ENCODE results near the gene C19orf33. TPM values are rescaled to one million over a fixed set of nuclear protein-coding genes. Genes with fewer than 3 reads are reported as not detected.
A peak's percentile ranks its signal among the peaks of the same experiment; 100 is the strongest.

C19orf33 gene
- total and polyA plus RNA-seq, 11 donors, result 3.5 to 73.1 (median 12.2) TPM; not detected in 1

DNA sequence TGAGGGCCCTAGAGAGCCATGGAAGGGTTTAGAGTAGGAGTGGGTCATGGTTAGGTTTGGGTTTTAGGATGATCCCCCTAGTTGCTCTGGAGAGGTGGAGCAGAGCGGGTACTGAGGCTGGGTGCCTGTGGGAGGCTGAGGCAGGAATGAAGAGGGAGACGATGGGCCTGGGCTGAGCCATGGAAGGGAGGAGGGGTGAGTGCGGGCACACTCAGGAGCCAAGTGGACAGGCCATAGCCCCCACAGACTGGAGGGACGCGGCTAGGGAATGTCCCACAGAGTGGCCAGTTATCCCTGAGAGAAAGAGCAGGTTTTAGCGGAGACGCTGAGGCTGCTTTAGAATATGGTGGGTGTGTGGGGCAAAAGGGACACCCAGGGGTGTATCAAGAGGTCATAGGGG, 25.6 kb downstream of the C19orf33 start:
- no peak for ATAC-seq
- Histone ChIP-seq H3K9me3 (no peaks in the 10 kb centered on the region), H3K4me1 (no peaks in the 10 kb centered on the region), H3K4me3 (no peak overlapping the region), H3K27ac (no peak overlapping the region), H3K36me3 (peaks cover 0 to 41% (median 28%) of the 10 kb centered on the region in 9 donors), H3K27me3 (no peaks in the 10 kb centered on the region)
- WGBS, 4 donors, result 93 to 97% (median 95%) methylated on average over 7 of the region's 7 CpGs
- no peak for DNase-seq
- intact Hi-C loops (cut with DNase I), result loop anchor here in 6 of 10 donors (2.0 to 10.0 kb wide), 5 partner anchors 87 to 427 kb away; partner anchors contain the start of genes SIPA1L3 (in 4 of the 6) and WDR87 (in 4 of the 6)
- no peak for TF ChIP-seq POLR2A (IDR thresholded peaks at IDR 0.05)
- TF ChIP-seq, protein P1, sequence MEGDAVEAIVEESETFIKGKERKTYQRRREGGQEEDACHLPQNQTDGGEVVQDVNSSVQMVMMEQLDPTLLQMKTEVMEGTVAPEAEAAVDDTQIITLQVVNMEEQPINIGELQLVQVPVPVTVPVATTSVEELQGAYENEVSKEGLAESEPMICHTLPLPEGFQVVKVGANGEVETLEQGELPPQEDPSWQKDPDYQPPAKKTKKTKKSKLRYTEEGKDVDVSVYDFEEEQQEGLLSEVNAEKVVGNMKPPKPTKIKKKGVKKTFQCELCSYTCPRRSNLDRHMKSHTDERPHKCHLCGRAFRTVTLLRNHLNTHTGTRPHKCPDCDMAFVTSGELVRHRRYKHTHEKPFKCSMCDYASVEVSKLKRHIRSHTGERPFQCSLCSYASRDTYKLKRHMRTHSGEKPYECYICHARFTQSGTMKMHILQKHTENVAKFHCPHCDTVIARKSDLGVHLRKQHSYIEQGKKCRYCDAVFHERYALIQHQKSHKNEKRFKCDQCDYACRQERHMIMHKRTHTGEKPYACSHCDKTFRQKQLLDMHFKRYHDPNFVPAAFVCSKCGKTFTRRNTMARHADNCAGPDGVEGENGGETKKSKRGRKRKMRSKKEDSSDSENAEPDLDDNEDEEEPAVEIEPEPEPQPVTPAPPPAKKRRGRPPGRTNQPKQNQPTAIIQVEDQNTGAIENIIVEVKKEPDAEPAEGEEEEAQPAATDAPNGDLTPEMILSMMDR (IDR thresholded peaks at IDR 0.05), result no peak

DNA sequence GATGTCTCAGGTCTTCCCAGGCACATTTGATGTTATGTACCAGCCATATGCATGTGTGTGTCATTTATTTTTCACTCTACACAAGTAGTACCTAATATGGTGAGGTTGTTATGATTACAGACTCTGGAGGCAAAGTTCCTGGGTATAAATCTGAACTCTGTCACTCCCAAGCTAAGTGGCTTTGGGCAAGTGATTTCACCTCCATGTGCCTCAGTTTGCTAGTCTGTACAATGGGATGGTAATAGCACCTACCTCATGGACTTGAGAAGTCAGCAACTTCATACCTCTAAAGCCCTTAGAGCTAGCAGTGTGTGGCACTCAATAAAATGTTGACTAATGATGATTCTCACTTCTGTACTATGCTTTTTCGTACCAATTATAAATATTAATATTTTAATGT, 27.7 kb downstream of the C19orf33 start:
- intact Hi-C loops (cut with DNase I), result loop anchor here in 6 of 10 donors (5.0 to 10.0 kb wide), 4 partner anchors 89 to 429 kb away; partner anchors contain the start of genes SIPA1L3 (in 4 of the 6) and WDR87 (in 4 of the 6)
- ATAC-seq, result no peak

DNA sequence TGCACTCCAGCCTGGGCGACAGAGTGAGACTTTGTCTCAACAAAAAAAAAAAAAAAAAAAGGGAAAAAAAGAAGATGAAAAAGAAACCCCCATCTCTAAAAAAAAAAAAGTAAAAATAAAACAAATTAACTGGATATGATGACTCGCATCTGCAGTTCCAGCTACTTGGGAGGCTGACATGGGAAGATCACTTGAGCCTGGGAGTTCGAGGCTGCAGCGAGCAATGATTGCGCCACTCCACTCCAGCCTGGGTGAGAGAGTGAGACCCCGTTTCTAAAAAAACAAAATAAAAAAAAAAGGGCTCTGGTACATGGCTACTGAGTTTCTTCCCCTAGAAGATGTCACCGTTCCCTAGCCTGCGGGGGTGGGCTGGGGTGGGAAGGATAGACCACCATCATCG, 29.2 kb downstream of the C19orf33 start:
- Histone ChIP-seq H3K4me1 (peaks cover 0 to 12% (median 8%) of the 10 kb centered on the region in 12 donors), H3K36me3 (peaks cover 0 to 6% (median under 1%) of the 10 kb centered on the region in 9 donors), H3K4me3 (no peak overlapping the region), H3K9me3 (no peaks in the 10 kb centered on the region), H3K27ac (no peak overlapping the region), H3K27me3 (no peaks in the 10 kb centered on the region)
- no peak for ATAC-seq
- intact Hi-C loops (cut with DNase I), result loop anchor here in 6 of 10 donors (5.0 to 10.0 kb wide), 4 partner anchors 91 to 431 kb away; partner anchors contain the start of genes SIPA1L3 (in 4 of the 6) and WDR87 (in 4 of the 6)
- no peak for DNase-seq
- 90 to 94% (median 92%) methylated on average over 9 of the region's 9 CpGs for WGBS, 4 donors
- TF ChIP-seq, protein P1 (IDR thresholded peaks at IDR 0.05), result no peak
- TF ChIP-seq POLR2A (IDR thresholded peaks at IDR 0.05), result no peak

More for the DNA sequence above, 27.7 kb downstream of the C19orf33 start:
- no peak for TF ChIP-seq POLR2A (IDR thresholded peaks at IDR 0.05)
- TF ChIP-seq, protein P1 (IDR thresholded peaks at IDR 0.05), result no peak
- H3K36me3 ChIP-seq, result peaks cover 0 to 21% (median 16%) of the 10 kb centered on the region in 9 donors
- no peak for DNase-seq
- H3K9me3 ChIP-seq, result no peaks in the 10 kb centered on the region
- no peaks in the 10 kb centered on the region for H3K27me3 ChIP-seq
- H3K4me3 ChIP-seq, result no peak overlapping the region
- H3K27ac ChIP-seq, result no peak overlapping the region
- peaks cover 0 to 10% (median 2%) of the 10 kb centered on the region in 12 donors for H3K4me1 ChIP-seq
- 88 to 97% (median 88%) methylated on average over 1 of the region's 1 CpG for WGBS, 4 donors

DNA sequence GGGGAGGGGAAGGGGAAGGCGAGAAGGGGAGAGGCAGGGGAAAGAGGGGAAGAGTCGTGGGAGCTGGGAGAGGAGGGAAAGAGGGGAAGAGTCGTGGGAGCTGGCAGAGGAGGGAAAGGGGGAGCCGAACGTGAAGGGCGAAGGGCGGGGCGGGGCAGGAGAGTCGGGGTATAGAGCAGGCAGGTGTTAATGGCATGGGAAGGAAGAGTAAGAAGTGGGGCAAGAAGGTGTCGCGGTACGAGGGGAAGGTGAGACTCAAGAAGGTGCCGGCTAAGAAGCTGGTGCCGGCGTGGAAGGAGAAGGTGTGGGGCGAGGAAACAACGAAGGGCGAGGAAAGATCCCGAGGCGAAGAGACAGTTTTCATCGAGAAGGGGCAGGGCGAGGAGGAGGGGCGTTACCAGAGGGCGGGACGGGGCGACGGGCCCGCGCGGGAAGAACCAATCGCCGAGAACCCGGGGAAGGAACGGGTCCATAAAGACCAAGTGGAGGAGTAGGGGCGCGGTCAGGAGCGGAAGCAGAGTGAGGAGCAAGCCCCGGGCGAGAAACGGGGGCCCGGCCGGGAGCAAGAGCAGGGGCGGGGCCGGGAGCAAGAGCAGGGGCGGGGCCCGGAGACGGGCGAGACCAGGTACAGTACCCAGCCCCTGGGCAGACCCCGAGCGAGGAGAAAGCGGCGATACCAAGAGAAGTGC, 32.0 kb downstream of the C19orf33 start:
- peak; percentile 91 to 94 (median 92) for ATAC-seq
- WGBS, 4 donors, result 0 to 1% (median 1%) methylated on average over 52 of the region's 52 CpGs
- Histone ChIP-seq H3K4me3 (peak overlapping the region; percentile 35 to 94 (median 74)), H3K36me3 (peaks cover 0 to 9% (median 0%) of the 10 kb centered on the region in 9 donors), H3K27me3 (no peaks in the 10 kb centered on the region), H3K27ac (peak overlapping the region; percentile 85 to 98 (median 93)), H3K9me3 (no peaks in the 10 kb centered on the region), H3K4me1 (peaks cover 0 to 12% (median 8%) of the 10 kb centered on the region in 12 donors)
- intact Hi-C loops (cut with DNase I), result loop anchor here (1.0 to 10.0 kb wide), 14 partner anchors 20 to 431 kb away; partner anchors contain the start of genes PSMD8 (in 8 of the 10), SIPA1L3 (in 6 of the 10) and WDR87 (in 6 of the 10)
- TF ChIP-seq, protein P1 (IDR thresholded peaks at IDR 0.05), result no peak
- peak in 1 of 2 donors; percentile 36 for TF ChIP-seq POLR2A (IDR thresholded peaks at IDR 0.05)
- DNase-seq, result peak; percentile 94 to 98 (median 97)

Data from heart left ventricle (tissue), 16 donors.